ENCODE measurements around the gene CNFN.

Gene CNFN

GRCh38 chr19:42424345-42424707 lies 34.2 kb upstream of the CNFN start:
- Histone ChIP-seq H3K4me3 (ENCODE audit: low read depth, low read length, poor library complexity, severe bottlenecking) (no peak overlapping the region), H3K79me2 (ENCODE audit: insufficient read depth, low read length) (no peaks in the 10 kb centered on the region), H2AFZ (ENCODE audit: low read length) (no peak overlapping the region), H3K9me2 (ENCODE audit: low read depth, low read length) (no peaks in the 10 kb centered on the region), H3K27me3 (ENCODE audit: insufficient read depth, low read length) (no peaks in the 10 kb centered on the region), H3K4me1 (ENCODE audit: insufficient read depth, low read length, severe bottlenecking) (peaks cover 33% of the 10 kb centered on the region), H4K20me1 (ENCODE audit: insufficient read depth, low read length) (no peaks in the 10 kb centered on the region), H3K36me3 (ENCODE audit: insufficient read depth, low read length) (no peaks in the 10 kb centered on the region; the same call in 1 of the 2 replicates), H3K27ac (ENCODE audit: low read depth, low read length, poor library complexity, severe bottlenecking) (no peak overlapping the region), H3K9me3 (ENCODE audit: low read length) (no peaks in the 10 kb centered on the region), H3K9ac (ENCODE audit: low read length) (no peak overlapping the region), H3F3A (ENCODE audit: insufficient read depth, low read length) (no peaks in the 10 kb centered on the region), H3K4me2 (ENCODE audit: low read length) (no peak overlapping the region)
- TF ChIP-seq, protein P1, sequence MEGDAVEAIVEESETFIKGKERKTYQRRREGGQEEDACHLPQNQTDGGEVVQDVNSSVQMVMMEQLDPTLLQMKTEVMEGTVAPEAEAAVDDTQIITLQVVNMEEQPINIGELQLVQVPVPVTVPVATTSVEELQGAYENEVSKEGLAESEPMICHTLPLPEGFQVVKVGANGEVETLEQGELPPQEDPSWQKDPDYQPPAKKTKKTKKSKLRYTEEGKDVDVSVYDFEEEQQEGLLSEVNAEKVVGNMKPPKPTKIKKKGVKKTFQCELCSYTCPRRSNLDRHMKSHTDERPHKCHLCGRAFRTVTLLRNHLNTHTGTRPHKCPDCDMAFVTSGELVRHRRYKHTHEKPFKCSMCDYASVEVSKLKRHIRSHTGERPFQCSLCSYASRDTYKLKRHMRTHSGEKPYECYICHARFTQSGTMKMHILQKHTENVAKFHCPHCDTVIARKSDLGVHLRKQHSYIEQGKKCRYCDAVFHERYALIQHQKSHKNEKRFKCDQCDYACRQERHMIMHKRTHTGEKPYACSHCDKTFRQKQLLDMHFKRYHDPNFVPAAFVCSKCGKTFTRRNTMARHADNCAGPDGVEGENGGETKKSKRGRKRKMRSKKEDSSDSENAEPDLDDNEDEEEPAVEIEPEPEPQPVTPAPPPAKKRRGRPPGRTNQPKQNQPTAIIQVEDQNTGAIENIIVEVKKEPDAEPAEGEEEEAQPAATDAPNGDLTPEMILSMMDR (IDR thresholded peaks at IDR 0.05; ENCODE audit: low read length), result no peak

- H3K27ac ChIP-seq (ENCODE audit: low read depth, low read length, poor library complexity, severe bottlenecking), result peak overlapping the region; percentile 83
- no peaks in the 10 kb centered on the region for H3K79me2 ChIP-seq (ENCODE audit: insufficient read depth, low read length)
- peak overlapping the region; percentile 80 for H3K9ac ChIP-seq (ENCODE audit: low read length)
- no peak overlapping the region for H2AFZ ChIP-seq (ENCODE audit: low read length)
- no peaks in the 10 kb centered on the region for H3K27me3 ChIP-seq (ENCODE audit: insufficient read depth, low read length)
- peak overlapping the region; percentile 79 for H3K4me2 ChIP-seq (ENCODE audit: low read length)
- H3K9me3 ChIP-seq (ENCODE audit: low read length), result no peaks in the 10 kb centered on the region
- TF ChIP-seq, protein P1 (IDR thresholded peaks at IDR 0.05; ENCODE audit: low read length), result no peak
- no peak for TF ChIP-seq EZH2 (IDR thresholded peaks at IDR 0.05; ENCODE audit: borderline replicate concordance, low read length)
- peak overlapping the region; percentile 73 for H3K4me3 ChIP-seq (ENCODE audit: low read depth, low read length, poor library complexity, severe bottlenecking)
- H4K20me1 ChIP-seq (ENCODE audit: insufficient read depth, low read length), result no peaks in the 10 kb centered on the region
- peaks cover 33% of the 10 kb centered on the region for H3K4me1 ChIP-seq (ENCODE audit: insufficient read depth, low read length, severe bottlenecking)
- H3F3A ChIP-seq (ENCODE audit: insufficient read depth, low read length), result no peaks in the 10 kb centered on the region
- no peaks in the 10 kb centered on the region for H3K9me2 ChIP-seq (ENCODE audit: low read depth, low read length)
- no peaks in the 10 kb centered on the region; the same call in 1 of the 2 replicates for H3K36me3 ChIP-seq (ENCODE audit: insufficient read depth, low read length)
These were observed 33.6 kb upstream of the CNFN start for GRCh38 chr19:42423462-42424344.

GRCh38 chr19:42422901-42423461 lies 32.9 kb upstream of the CNFN start:
- Histone ChIP-seq H4K20me1 (ENCODE audit: insufficient read depth, low read length) (no peaks in the 10 kb centered on the region), H3K4me2 (ENCODE audit: low read length) (peak overlapping the region; percentile 79), H3K4me1 (ENCODE audit: insufficient read depth, low read length, severe bottlenecking) (peaks cover 33% of the 10 kb centered on the region), H3K27me3 (ENCODE audit: insufficient read depth, low read length) (no peaks in the 10 kb centered on the region), H3F3A (ENCODE audit: insufficient read depth, low read length) (no peaks in the 10 kb centered on the region), H3K9me2 (ENCODE audit: low read depth, low read length) (no peaks in the 10 kb centered on the region), H3K4me3 (ENCODE audit: low read depth, low read length, poor library complexity, severe bottlenecking) (peak overlapping the region; percentile 73), H3K9ac (ENCODE audit: low read length) (peak overlapping the region; percentile 80), H3K36me3 (ENCODE audit: insufficient read depth, low read length) (peaks cover 5% of the 10 kb centered on the region; the same call in 1 of the 2 replicates), H2AFZ (ENCODE audit: low read length) (no peak overlapping the region), H3K9me3 (ENCODE audit: low read length) (no peaks in the 10 kb centered on the region), H3K27ac (ENCODE audit: low read depth, low read length, poor library complexity, severe bottlenecking) (peak overlapping the region; percentile 83), H3K79me2 (ENCODE audit: insufficient read depth, low read length) (no peaks in the 10 kb centered on the region)
- no peak for TF ChIP-seq EZH2 (IDR thresholded peaks at IDR 0.05; ENCODE audit: borderline replicate concordance, low read length)
- TF ChIP-seq, protein P1 (IDR thresholded peaks at IDR 0.05; ENCODE audit: low read length), result 0 out of 2 replicates have a peak, but pooled peaks have one; percentile 7

All from OCI-LY1 (cell line).